Endodermal cell (in vitro differentiated cells): ENCODE measurements around the gene NBAS. TPM values are rescaled to one million over a fixed set of nuclear protein-coding genes. Genes with fewer than 3 reads are reported as not detected.

Experiments
- DNase-seq: peaks from one replicate; pipeline ENCODE4 v3.0.0-alpha.2; 2017
- H3K27ac ChIP-seq: 2 replicates; pipeline ENCODE4 v1.5.1; 2013; ENCODE audit warnings: mild to moderate bottlenecking, low read depth, low read length, moderate library complexity
- H3K27me3 ChIP-seq: 2 replicates; pipeline ENCODE4 v1.6.1; 2013; ENCODE audit warnings: mild to moderate bottlenecking, low read length, moderate library complexity; ENCODE audit not compliant: insufficient read depth, control insufficient read depth, poor library complexity, severe bottlenecking
- H3K36me3 ChIP-seq: 2 replicates; pipeline ENCODE4 v1.7.0; 2013; ENCODE audit warnings: mild to moderate bottlenecking, low read length, moderate library complexity; ENCODE audit not compliant: control insufficient read depth, insufficient read depth
- H3K4me1 ChIP-seq: one replicate; pipeline ENCODE4 v1.7.0; 2013; ENCODE audit warnings: low read length; ENCODE audit not compliant: control insufficient read depth, insufficient read depth
- H3K4me3 ChIP-seq: 2 replicates; pipeline ENCODE4 v1.5.1; 2013; ENCODE audit warnings: mild to moderate bottlenecking, low read length, moderate library complexity
- H3K9ac ChIP-seq: 2 replicates; pipeline ENCODE4 v1.6.1; 2013; ENCODE audit warnings: mild to moderate bottlenecking, low read length, moderate library complexity; ENCODE audit not compliant: poor library complexity, severe bottlenecking; ENCODE audit errors: extremely low read depth
- H3K9me3 ChIP-seq: 2 replicates; pipeline ENCODE4 v1.6.1; 2013; ENCODE audit warnings: mild to moderate bottlenecking, low read length, moderate library complexity; ENCODE audit not compliant: control insufficient read depth
- H3K27ac Mint-ChIP-seq: 2 replicates; pipeline ENCODE4 v1.8.0; 2020; ENCODE audit warnings: mixed read lengths
- H3K27me3 Mint-ChIP-seq: 2 replicates; pipeline ENCODE4 v1.8.0; 2021; ENCODE audit warnings: mild to moderate bottlenecking, mixed read lengths; ENCODE audit not compliant: insufficient read depth
- H3K36me3 Mint-ChIP-seq: 2 replicates; pipeline ENCODE4 v1.8.0; 2020; ENCODE audit warnings: low read depth, mixed read lengths
- H3K4me1 Mint-ChIP-seq: 2 replicates; pipeline ENCODE4 v1.8.0; 2020; ENCODE audit warnings: mixed read lengths
- H3K4me3 Mint-ChIP-seq: 2 replicates; pipeline ENCODE4 v1.8.0; 2020; ENCODE audit warnings: mild to moderate bottlenecking, moderate library complexity, mixed read lengths
- H3K9me3 Mint-ChIP-seq: 2 replicates; pipeline ENCODE4 v1.8.0; 2020; ENCODE audit warnings: mild to moderate bottlenecking, mixed read lengths
- CTCF ChIP-seq: fragments of 200-600 bp; sonication (generic); conservative IDR thresholded peaks from 2 replicates; pipeline ENCODE4 v1.5.0; 2021; ENCODE audit warnings: antibody characterized with exemption, mild to moderate bottlenecking
- WGBS, 2 experiments: methylation state at CpG; one replicate each; pipeline versions ENCODE4 v1.1.5 to v1.1.7; 2013; ENCODE audit warnings: missing lambda C conversion rate in 2 of 2, mixed read lengths in 1 of 2; ENCODE audit not compliant: insufficient coverage in 1 of 2, insufficient read length in 1 of 2; 5-methylcytosine and 5-hydroxymethylcytosine counted together
- total RNA-seq, 2 donors: library from RNA; stranded (reverse); fragmentation: NEBNext Ultra II Directional in 1 of 2; extraction: Animal tissue kit (Norgen Biotek cat#: 25700) in 1 of 2; gene quantifications; 2 replicates in 1 of 2; 3 replicates in 1 of 2; pipeline ENCODE4 v1.2.1, GENCODE V29; 2021

The NBAS gene
- total RNA-seq, 2 donors from 2014 or later, result 47.4 to 54.7 TPM

DNA sequence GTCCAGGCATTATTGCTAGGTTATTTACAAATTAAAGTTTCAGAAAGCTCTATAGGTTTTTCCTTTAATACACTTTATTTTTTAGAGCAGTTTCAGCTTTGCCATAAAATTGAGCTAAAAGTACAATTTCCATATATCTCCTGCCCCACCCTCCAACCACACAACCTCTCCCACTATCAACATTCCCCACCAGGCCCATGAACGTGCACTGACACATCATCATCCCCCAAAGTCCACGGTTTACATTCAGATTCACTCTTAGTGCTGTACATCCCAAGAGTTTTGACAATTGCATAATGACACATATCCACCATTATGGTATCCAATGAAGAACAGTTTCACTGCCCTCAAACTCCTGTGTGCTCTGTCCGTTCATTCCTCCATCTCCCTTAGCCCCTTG lies 139.4 kb downstream of the NBAS start:
- no peak overlapping the region for H3K27ac ChIP-seq
- no peak overlapping the region for H3K9ac ChIP-seq
- H3K36me3 Mint-ChIP-seq, result peaks cover 9% of the 10 kb centered on the region
- peaks cover 13% of the 10 kb centered on the region for H3K4me1 Mint-ChIP-seq
- H3K27ac Mint-ChIP-seq, result no peak overlapping the region
- no peaks in the 10 kb centered on the region for H3K4me1 ChIP-seq
- H3K4me3 Mint-ChIP-seq, result no peak overlapping the region
- no peak overlapping the region for H3K4me3 ChIP-seq
- WGBS, 2 experiments, result 92 to 100% methylated on average over 3 of the region's 3 CpGs
- TF ChIP-seq CTCF, result no peak
- no peak for DNase-seq
- no peaks in the 10 kb centered on the region for H3K9me3 Mint-ChIP-seq
- no peaks in the 10 kb centered on the region for H3K27me3 ChIP-seq
- H3K9me3 ChIP-seq, result no peaks in the 10 kb centered on the region
- no peaks in the 10 kb centered on the region for H3K27me3 Mint-ChIP-seq
- peaks cover 5% of the 10 kb centered on the region for H3K36me3 ChIP-seq

DNA sequence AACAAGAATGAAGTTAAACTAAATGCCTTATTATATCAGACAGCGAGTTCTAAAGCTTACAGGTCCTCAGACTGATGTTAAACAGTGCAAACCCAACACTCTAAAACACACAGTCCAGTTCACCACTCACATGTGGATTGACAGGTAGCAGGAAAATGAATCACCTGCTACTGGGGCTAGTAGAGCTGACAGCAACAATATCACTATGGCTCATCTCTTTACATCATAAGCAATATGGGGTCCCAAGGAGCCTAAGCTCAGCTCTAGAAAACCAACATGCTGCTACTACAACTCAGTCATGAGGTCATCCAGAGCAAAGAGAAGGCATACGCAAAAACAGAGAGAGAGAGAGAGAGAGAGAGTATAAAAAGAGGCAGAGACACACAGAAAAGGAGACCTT lies 145.4 kb downstream of the NBAS start:
- H3K4me3 Mint-ChIP-seq, result no peak overlapping the region
- Histone ChIP-seq H3K9ac (no peak overlapping the region), H3K4me1 (no peaks in the 10 kb centered on the region), H3K27me3 (no peaks in the 10 kb centered on the region), H3K27ac (no peak overlapping the region), H3K36me3 (peaks cover 6% of the 10 kb centered on the region), H3K9me3 (no peaks in the 10 kb centered on the region), H3K4me3 (no peak overlapping the region)
- no peaks in the 10 kb centered on the region for H3K9me3 Mint-ChIP-seq
- no peaks in the 10 kb centered on the region for H3K27me3 Mint-ChIP-seq
- no peak overlapping the region for H3K27ac Mint-ChIP-seq
- DNase-seq, result no peak
- 86 to 91% methylated on average over 1 to 2 of the region's 2 CpGs for WGBS, 2 experiments
- TF ChIP-seq CTCF, result no peak
- H3K36me3 Mint-ChIP-seq, result peaks cover 8% of the 10 kb centered on the region
- H3K4me1 Mint-ChIP-seq, result peaks cover 7% of the 10 kb centered on the region

- Histone ChIP-seq H3K9ac (no peak overlapping the region), H3K36me3 (peaks cover 13% of the 10 kb centered on the region), H3K27ac (no peak overlapping the region), H3K27me3 (no peaks in the 10 kb centered on the region), H3K9me3 (no peaks in the 10 kb centered on the region), H3K4me3 (no peak overlapping the region), H3K4me1 (no peaks in the 10 kb centered on the region)
- Mint-ChIP-seq H3K9me3 (no peaks in the 10 kb centered on the region), H3K27ac (no peak overlapping the region), H3K27me3 (no peaks in the 10 kb centered on the region), H3K36me3 (peaks cover 8% of the 10 kb centered on the region), H3K4me1 (no peaks in the 10 kb centered on the region), H3K4me3 (no peak overlapping the region)
- DNase-seq, result no peak
- 92 to 95% methylated on average over 4 to 6 of the region's 6 CpGs for WGBS, 2 experiments
- no peak for TF ChIP-seq CTCF
Observed at GRCh38 chr2:15412779-15413178, 148.4 kb downstream of the NBAS start.
